Rectal smooth muscle tissue (tissue), 1 donor: ENCODE measurements around the gene RBPMS2.
A peak's percentile ranks its signal among the peaks of the same experiment; 100 is the strongest.

Source experiments
- H3K27ac ChIP-seq: one replicate; pipeline ENCODE4 v1.7.0; 2013; ENCODE audit warnings: low read depth, low read length, inconsistent platforms
- H3K27me3 ChIP-seq: one replicate; pipeline ENCODE4 v1.7.0; 2013; ENCODE audit warnings: low read length; ENCODE audit not compliant: control insufficient read depth, insufficient read depth
- H3K36me3 ChIP-seq: one replicate; pipeline ENCODE4 v1.7.0; 2013; ENCODE audit warnings: low read length; ENCODE audit not compliant: control insufficient read depth, insufficient read depth
- H3K4me1 ChIP-seq: one replicate; pipeline ENCODE4 v1.7.0; 2013; ENCODE audit warnings: low read length; ENCODE audit not compliant: control insufficient read depth, insufficient read depth
- H3K4me3 ChIP-seq: one replicate; pipeline ENCODE4 v1.7.0; 2013; ENCODE audit warnings: low read length
- H3K9ac ChIP-seq: one replicate; pipeline ENCODE4 v1.7.0; 2013; ENCODE audit warnings: low read length

RBPMS2 gene

GRCh38 chr15:64763462-64763861 is 11.9 kb downstream of the RBPMS2 start:
- Histone ChIP-seq H3K9ac (no peak overlapping the region), H3K27ac (peak overlapping the region; percentile 83), H3K4me3 (no peak overlapping the region), H3K36me3 (no peaks in the 10 kb centered on the region), H3K4me1 (peaks cover 31% of the 10 kb centered on the region), H3K27me3 (no peaks in the 10 kb centered on the region)

GRCh38 chr15:64763021-64763420 is 12.4 kb downstream of the RBPMS2 start:
- no peaks in the 10 kb centered on the region for H3K36me3 ChIP-seq
- H3K4me3 ChIP-seq = no peak overlapping the region
- peaks cover 34% of the 10 kb centered on the region for H3K4me1 ChIP-seq
- peak overlapping the region; percentile 83 for H3K27ac ChIP-seq
- H3K27me3 ChIP-seq = no peaks in the 10 kb centered on the region
- H3K9ac ChIP-seq = no peak overlapping the region

- H3K27me3 ChIP-seq = no peaks in the 10 kb centered on the region
- H3K36me3 ChIP-seq = no peaks in the 10 kb centered on the region
- H3K9ac ChIP-seq = no peak overlapping the region
- peak overlapping the region; percentile 83 for H3K27ac ChIP-seq
- H3K4me3 ChIP-seq = no peak overlapping the region
- H3K4me1 ChIP-seq = peaks cover 34% of the 10 kb centered on the region
Measured at GRCh38 chr15:64762546-64762945, 12.8 kb downstream of the RBPMS2 start.

- Histone ChIP-seq H3K4me1 (peaks cover 33% of the 10 kb centered on the region), H3K9ac (no peak overlapping the region), H3K36me3 (no peaks in the 10 kb centered on the region), H3K27me3 (no peaks in the 10 kb centered on the region), H3K27ac (peak overlapping the region; percentile 61), H3K4me3 (no peak overlapping the region)
Measured at GRCh38 chr15:64761156-64761555, 14.2 kb downstream of the RBPMS2 start.

GRCh38 chr15:64760056-64760455 is 15.3 kb downstream of the RBPMS2 start:
- Histone ChIP-seq H3K27ac (peak overlapping the region; percentile 25), H3K9ac (no peak overlapping the region), H3K4me1 (peaks cover 36% of the 10 kb centered on the region), H3K36me3 (no peaks in the 10 kb centered on the region), H3K4me3 (no peak overlapping the region), H3K27me3 (no peaks in the 10 kb centered on the region)

- H3K9ac ChIP-seq = no peak overlapping the region
- no peaks in the 10 kb centered on the region for H3K27me3 ChIP-seq
- no peak overlapping the region for H3K4me3 ChIP-seq
- peaks cover 18% of the 10 kb centered on the region for H3K4me1 ChIP-seq
- peak overlapping the region; percentile 61 for H3K27ac ChIP-seq
- H3K36me3 ChIP-seq = no peaks in the 10 kb centered on the region
Measured at GRCh38 chr15:64755427-64755940, 19.9 kb downstream of the RBPMS2 start.

- H3K36me3 ChIP-seq = no peaks in the 10 kb centered on the region
- H3K27me3 ChIP-seq = no peaks in the 10 kb centered on the region
- H3K9ac ChIP-seq = no peak overlapping the region
- peaks cover 24% of the 10 kb centered on the region for H3K4me1 ChIP-seq
- no peak overlapping the region for H3K4me3 ChIP-seq
- peak overlapping the region; percentile 61 for H3K27ac ChIP-seq
Measured at GRCh38 chr15:64754663-64755426, 20.5 kb downstream of the RBPMS2 start.

GRCh38 chr15:64753480-64754185 is 21.8 kb downstream of the RBPMS2 start:
- Histone ChIP-seq H3K4me1 (peaks cover 34% of the 10 kb centered on the region), H3K27me3 (no peaks in the 10 kb centered on the region), H3K9ac (no peak overlapping the region), H3K27ac (peak overlapping the region; percentile 54), H3K4me3 (no peak overlapping the region), H3K36me3 (no peaks in the 10 kb centered on the region)

GRCh38 chr15:64751464-64751863 is 23.9 kb downstream of the RBPMS2 start:
- no peak overlapping the region for H3K4me3 ChIP-seq

GRCh38 chr15:64749999-64750657 is 25.3 kb downstream of the RBPMS2 start:
- Histone ChIP-seq H3K4me1 (peaks cover 44% of the 10 kb centered on the region), H3K27me3 (no peaks in the 10 kb centered on the region), H3K36me3 (peaks cover 2% of the 10 kb centered on the region), H3K9ac (no peak overlapping the region), H3K4me3 (no peak overlapping the region), H3K27ac (peak overlapping the region; percentile 90)

More at GRCh38 chr15:64751464-64751863, 23.9 kb downstream of the RBPMS2 start:
- peak overlapping the region; percentile 90 for H3K27ac ChIP-seq
- no peak overlapping the region for H3K9ac ChIP-seq
- H3K4me1 ChIP-seq = peaks cover 45% of the 10 kb centered on the region
- no peaks in the 10 kb centered on the region for H3K27me3 ChIP-seq
- H3K36me3 ChIP-seq = peaks cover 2% of the 10 kb centered on the region

- Histone ChIP-seq H3K36me3 (peaks cover 2% of the 10 kb centered on the region), H3K4me1 (peaks cover 39% of the 10 kb centered on the region), H3K9ac (no peak overlapping the region), H3K27ac (peak overlapping the region; percentile 90), H3K27me3 (no peaks in the 10 kb centered on the region), H3K4me3 (no peak overlapping the region)
Measured at GRCh38 chr15:64749167-64749566, 26.2 kb downstream of the RBPMS2 start.

GRCh38 chr15:64748251-64748650 is 27.1 kb downstream of the RBPMS2 start:
- H3K4me3 ChIP-seq = no peak overlapping the region
- H3K27ac ChIP-seq = peak overlapping the region; percentile 90
- no peaks in the 10 kb centered on the region for H3K27me3 ChIP-seq
- H3K36me3 ChIP-seq = peaks cover 2% of the 10 kb centered on the region
- H3K4me1 ChIP-seq = peaks cover 38% of the 10 kb centered on the region
- no peak overlapping the region for H3K9ac ChIP-seq
